ENCODE measurements around the gene PAH. TPM values are rescaled to one million over a fixed set of nuclear protein-coding genes. Genes with fewer than 3 reads are reported as not detected.

The PAH gene
- total and polyA plus RNA-seq, 2 of the 8 experiments (the other 6 are each of a cell fraction or from before 2014, with no cell fraction given): 3.9 to 9.0 TPM

DNA sequence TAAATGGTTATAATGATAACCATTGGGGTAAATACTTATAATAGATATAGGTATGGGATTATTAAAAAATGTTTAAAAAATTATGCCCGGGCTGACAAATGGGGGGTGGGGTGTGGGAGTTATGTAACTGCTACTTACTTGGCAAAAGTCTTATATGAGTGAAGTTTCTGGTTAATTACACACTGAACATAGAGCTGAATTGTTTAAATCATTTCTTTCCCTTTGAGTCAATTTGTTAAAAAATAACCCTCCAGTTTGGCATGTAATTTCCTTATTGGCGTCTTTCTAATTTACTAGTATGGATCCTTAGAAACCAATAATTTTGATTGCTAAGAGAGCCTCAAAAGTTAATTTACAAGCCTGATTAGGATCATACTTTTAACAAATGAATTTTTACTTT, 16.7 kb downstream of the PAH start:
- FAIRE-seq (no peak), DNase-seq (ENCODE audit: low read depth in 1 of 2, low spot score in 2 of 2) (no peak)
- no peak overlapping the region for H3K4ac ChIP-seq (replicated peaks; ENCODE audit: insufficient read length, low read depth, low read length)
- no peak overlapping the region for H4K91ac ChIP-seq (replicated peaks; ENCODE audit: insufficient read length, low read length)
- H3K4me3 ChIP-seq (ENCODE audit: extremely low read depth in 1 of 4, insufficient read depth in 2 of 4, low read depth in 3 of 4, low read length in 4 of 4): no peak overlapping the region
- H3K27ac ChIP-seq (ENCODE audit: low read depth, low read length): no peak overlapping the region
- H2BK20ac ChIP-seq (ENCODE audit: low read length): no peak overlapping the region
- no peaks in the 10 kb centered on the region for H3K27me3 ChIP-seq (replicated peaks in 1 of 4; ENCODE audit: control insufficient read depth in 3 of 4, extremely low read depth in 1 of 4, insufficient read depth in 3 of 4, low read length in 3 of 4)
- H4K5ac ChIP-seq (ENCODE audit: insufficient read length, low read depth, low read length): no peak overlapping the region
- H3K23ac ChIP-seq (ENCODE audit: insufficient read length): no peak overlapping the region
- no peak overlapping the region for H2BK15ac ChIP-seq (ENCODE audit: low read length)
- CTCF ChIA-PET (ENCODE audit: partially characterized antibody): interaction anchor here (0.7 kb wide), 1 partner anchor 12 kb away, joined by 3 read pairs; no protein-coding TSS in a partner anchor
- no peak overlapping the region for H2AK5ac ChIP-seq (ENCODE audit: low read depth, low read length)
- POLR2A ChIA-PET (ENCODE audit: partially characterized antibody): no interaction called here
- H2BK120ac ChIP-seq (replicated peaks; ENCODE audit: low read depth, low read length): no peak overlapping the region
- no peaks in the 10 kb centered on the region for H3K23me2 ChIP-seq (ENCODE audit: low read depth, low read length)
- no peak overlapping the region for H3K9ac ChIP-seq (replicated peaks in 1 of 4; ENCODE audit: extremely low read depth in 1 of 4, low read depth in 3 of 4, low read length in 3 of 4)
- no peaks in the 10 kb centered on the region for H3K9me3 ChIP-seq (ENCODE audit: insufficient read depth in 2 of 2, low read depth in 1 of 2, low read length in 1 of 2)
- no peak overlapping the region for H2AFZ ChIP-seq (ENCODE audit: low read length)
- H3K18ac ChIP-seq (ENCODE audit: extremely low read depth, low read length): no peak overlapping the region
- H3K14ac ChIP-seq (ENCODE audit: insufficient read length): no peak overlapping the region
- TF ChIP-seq BRCA1 (IDR thresholded peaks at IDR 0.05; ENCODE audit: low read depth, low read length) (no peak), SIN3A (conservative IDR thresholded peaks at IDR 0.05 in 1 of 2, IDR thresholded peaks at IDR 0.05 in 1 of 2; ENCODE audit: low read depth in 1 of 2, low read length in 2 of 2) (no peak), CHD1 (IDR thresholded peaks at IDR 0.05; ENCODE audit: low read depth, low read length) (no peak), POU5F1 (IDR thresholded peaks at IDR 0.05; ENCODE audit: low read depth, low read length) (no peak), EZH2 (IDR thresholded peaks at IDR 0.05; ENCODE audit: low read depth, low read length, severe bottlenecking) (no peak), BCL11A (IDR thresholded peaks at IDR 0.05; ENCODE audit: low read depth in 2 of 2, low read length in 2 of 2) (no peak), EGR1 (IDR thresholded peaks at IDR 0.05; ENCODE audit: borderline replicate concordance, low read depth, low read length) (no peak), SRF (IDR thresholded peaks at IDR 0.05; ENCODE audit: low read depth, low read length) (no peak), HDAC6 (IDR thresholded peaks at IDR 0.05; ENCODE audit: low read depth, low read length) (no peak), CBX8 (IDR thresholded peaks at IDR 0.05; ENCODE audit: borderline replicate concordance, low read depth, low read length) (no peak)
- no peaks in the 10 kb centered on the region for H3K79me2 ChIP-seq (ENCODE audit: control insufficient read depth in 1 of 2, insufficient read depth in 2 of 2, low read length in 2 of 2)
- 95% methylated on average over 2 of the region's 2 CpGs; no CpG with 5 or more reads in 1 of the 2 experiments for WGBS, 2 experiments (ENCODE audit: extremely low coverage in 1 of 2, insufficient coverage in 1 of 2, insufficient read length in 1 of 2, insufficient replicate concordance in 2 of 2, low coverage in 1 of 2, low lambda C conversion rate in 2 of 2, missing lambda C conversion rate in 1 of 2)
- H3K79me1 ChIP-seq (ENCODE audit: low read depth, low read length): no peaks in the 10 kb centered on the region
- no peaks in the 10 kb centered on the region; a peak in 2 of 7 replicates for H3K4me1 ChIP-seq (replicated peaks in 1 of 4; ENCODE audit: control insufficient read depth in 3 of 4, insufficient read depth in 4 of 4, low read length in 3 of 4)
- H3K4me2 ChIP-seq (ENCODE audit: insufficient read depth in 1 of 2, low read depth in 2 of 2, low read length in 2 of 2): no peak overlapping the region
- H2BK12ac ChIP-seq (ENCODE audit: low read depth, low read length): no peak overlapping the region
- no peaks in the 10 kb centered on the region for H3K36me3 ChIP-seq (ENCODE audit: control insufficient read depth in 2 of 4, insufficient read depth in 4 of 4, low read length in 3 of 4)
- H4K8ac ChIP-seq (ENCODE audit: extremely low read depth, insufficient read depth, low read length): no peak overlapping the region
- no peak overlapping the region for H2BK5ac ChIP-seq (ENCODE audit: low read depth, low read length)
- H4K20me1 ChIP-seq (replicated peaks in 1 of 2; ENCODE audit: control insufficient read depth in 1 of 2, insufficient read depth in 2 of 2, low read length in 2 of 2): no peaks in the 10 kb centered on the region
- H3K56ac ChIP-seq (replicated peaks; ENCODE audit: insufficient read length, low read depth, low read length): no peak overlapping the region

All from H1 (cell line).